SK-N-SH treated with all-trans-retinoic acid at 6 μM for 48 hours (cell line): Measurements from ENCODE around the gene SCN7A.

ENCODE experiments used
- CSDC2 ChIP-seq: fragments of 250-450 bp; sonication (Bioruptor Pico); IDR thresholded peaks from 2 replicates; pipeline ENCODE4 v1.5.0; 2020; ENCODE audit warnings: mild to moderate bottlenecking, moderate library complexity
- GLIS3 ChIP-seq: fragments of 250-450 bp; sonication (Bioruptor Pico); IDR thresholded peaks from 2 replicates; pipeline ENCODE4 v1.5.0; 2020; ENCODE audit warnings: mild to moderate bottlenecking, moderate library complexity
- OSR1 ChIP-seq: fragments of 250-450 bp; sonication (Bioruptor Pico); IDR thresholded peaks from 2 replicates; pipeline ENCODE4 v1.8.0; 2022; ENCODE audit warnings: moderate library complexity, mild to moderate bottlenecking, inconsistent platforms
- POU6F1 ChIP-seq: fragments of 250-450 bp; sonication (Bioruptor Pico); IDR thresholded peaks from 2 replicates; pipeline ENCODE4 v1.8.0; 2021; ENCODE audit warnings: low read depth, mild to moderate bottlenecking, moderate library complexity, borderline replicate concordance
- TCF4 ChIP-seq: fragments of 250-450 bp; sonication (Bioruptor Pico); IDR thresholded peaks from 2 replicates; pipeline ENCODE4 v1.8.0; 2021; ENCODE audit warnings: mild to moderate bottlenecking, moderate library complexity, borderline replicate concordance
- ZC3H10 ChIP-seq: fragments of 250-450 bp; sonication (Bioruptor Pico); IDR thresholded peaks from 2 replicates; pipeline ENCODE4 v1.5.1; 2021; ENCODE audit warnings: mild to moderate bottlenecking, moderate library complexity
- ZFP3 ChIP-seq: fragments of 250-450 bp; sonication (Bioruptor Pico); IDR thresholded peaks from 2 replicates; pipeline ENCODE4 v1.5.0; 2020; ENCODE audit warnings: mild to moderate bottlenecking, moderate library complexity
- ZNF8 ChIP-seq: fragments of 450-650 bp; formaldehyde crosslinking; IDR thresholded peaks from 2 replicates; pipeline ENCODE4 v1.5.0; 2020; ENCODE audit warnings: mild to moderate bottlenecking, moderate library complexity
- TF ChIP-seq, protein P1 (sequence below): fragments of 250-450 bp; sonication (Bioruptor Pico); IDR thresholded peaks from 2 replicates; pipeline ENCODE4 v1.8.0; 2020; ENCODE audit warnings: mild to moderate bottlenecking, moderate library complexity, borderline replicate concordance

DNA sequence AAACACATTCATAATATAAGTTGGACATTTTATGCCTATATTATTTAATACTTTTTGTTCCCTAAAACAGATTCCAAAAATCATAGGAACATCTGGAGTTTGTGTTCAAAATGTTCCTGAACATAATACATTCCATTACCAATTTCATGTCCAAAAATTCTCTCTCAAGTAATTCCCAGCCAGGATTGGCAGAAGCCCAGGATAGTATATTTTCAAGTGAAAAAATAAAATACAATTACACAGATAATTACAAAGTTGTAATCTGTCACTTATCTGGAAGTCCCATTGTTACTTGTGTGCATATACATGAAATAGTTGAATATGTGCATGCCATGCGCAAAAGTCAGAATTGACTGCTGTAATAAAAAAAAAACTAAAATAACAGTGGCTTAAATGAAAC is 5.2 kb upstream of the SCN7A start:
- TF ChIP-seq ZC3H10 (CRISPR knock-in tag), result no peak
- no peak for TF ChIP-seq ZFP3 (CRISPR knock-in tag)
- TF ChIP-seq ZNF8 (CRISPR knock-in tag), result no peak
- TF ChIP-seq CSDC2 (CRISPR knock-in tag), result no peak
- TF ChIP-seq, protein P1, sequence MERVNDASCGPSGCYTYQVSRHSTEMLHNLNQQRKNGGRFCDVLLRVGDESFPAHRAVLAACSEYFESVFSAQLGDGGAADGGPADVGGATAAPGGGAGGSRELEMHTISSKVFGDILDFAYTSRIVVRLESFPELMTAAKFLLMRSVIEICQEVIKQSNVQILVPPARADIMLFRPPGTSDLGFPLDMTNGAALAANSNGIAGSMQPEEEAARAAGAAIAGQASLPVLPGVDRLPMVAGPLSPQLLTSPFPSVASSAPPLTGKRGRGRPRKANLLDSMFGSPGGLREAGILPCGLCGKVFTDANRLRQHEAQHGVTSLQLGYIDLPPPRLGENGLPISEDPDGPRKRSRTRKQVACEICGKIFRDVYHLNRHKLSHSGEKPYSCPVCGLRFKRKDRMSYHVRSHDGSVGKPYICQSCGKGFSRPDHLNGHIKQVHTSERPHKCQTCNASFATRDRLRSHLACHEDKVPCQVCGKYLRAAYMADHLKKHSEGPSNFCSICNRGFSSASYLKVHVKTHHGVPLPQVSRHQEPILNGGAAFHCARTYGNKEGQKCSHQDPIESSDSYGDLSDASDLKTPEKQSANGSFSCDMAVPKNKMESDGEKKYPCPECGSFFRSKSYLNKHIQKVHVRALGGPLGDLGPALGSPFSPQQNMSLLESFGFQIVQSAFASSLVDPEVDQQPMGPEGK (CRISPR knock-in tag), result no peak
- TF ChIP-seq POU6F1 (CRISPR knock-in tag), result no peak
- TF ChIP-seq OSR1 (CRISPR knock-in tag), result no peak
- no peak for TF ChIP-seq TCF4 (CRISPR knock-in tag)
- TF ChIP-seq GLIS3 (CRISPR knock-in tag), result no peak
